GM18507 (cell line): Measurements from ENCODE around the gene RGS3.
"Not testable (repeated sequence)": the region's sequence is repeated elsewhere in the genome, so short reads cannot be mapped to it uniquely, and the experiment has no call there.

Source experiments
- DNase-seq: peaks from one replicate; pipeline ENCODE4 v3.0.0; 2011; ENCODE audit warnings: low read depth; ENCODE audit not compliant: insufficient read length; ENCODE audit errors: extremely low spot score
- FAIRE-seq: peaks from 2 replicates; lab custom pipeline; 2011; peaks lifted over from hg19 to GRCh38; lab: Jason Lieb, UNC

Gene RGS3

GRCh38 chr9:113483676-113484257 lies 20.2 kb downstream of the RGS3 start:
- FAIRE-seq, result no peak
- DNase-seq, result no peak

- no peak for FAIRE-seq
- no peak for DNase-seq
These were observed 20.8 kb downstream of the RGS3 start for GRCh38 chr9:113484258-113484730.

GRCh38 chr9:113485761-113486115 lies 22.2 kb downstream of the RGS3 start:
- FAIRE-seq (no peak), DNase-seq (no peak)

GRCh38 chr9:113486327-113486726 lies 22.8 kb downstream of the RGS3 start:
- DNase-seq (no peak), FAIRE-seq (no peak)

- FAIRE-seq, result no peak
- DNase-seq, result no peak
These were observed 24.5 kb downstream of the RGS3 start for GRCh38 chr9:113488071-113488470.

GRCh38 chr9:113488490-113488889 lies 25.0 kb downstream of the RGS3 start:
- DNase-seq (no peak), FAIRE-seq (no peak)

GRCh38 chr9:113491147-113491546 lies 27.6 kb downstream of the RGS3 start:
- not testable (repeated sequence) for DNase-seq, FAIRE-seq

GRCh38 chr9:113492343-113493202 lies 29.0 kb downstream of the RGS3 start:
- DNase-seq (no peak), FAIRE-seq (no peak)

- no peak for DNase-seq
These were observed 29.6 kb downstream of the RGS3 start for GRCh38 chr9:113493203-113493520.

GRCh38 chr9:113495526-113495925 lies 32.0 kb downstream of the RGS3 start:
- DNase-seq, result no peak
- no peak for FAIRE-seq

More at GRCh38 chr9:113493203-113493520, 29.6 kb downstream of the RGS3 start:
- FAIRE-seq, result no peak

GRCh38 chr9:113497051-113497450 lies 33.5 kb downstream of the RGS3 start:
- no peak for FAIRE-seq
- DNase-seq, result no peak

GRCh38 chr9:113499153-113499875 lies 35.8 kb downstream of the RGS3 start:
- DNase-seq, result no peak
- FAIRE-seq, result no peak

GRCh38 chr9:113499876-113500497 lies 36.5 kb downstream of the RGS3 start:
- FAIRE-seq (no peak), DNase-seq (no peak)

- FAIRE-seq (no peak), DNase-seq (no peak)
These were observed 37.7 kb downstream of the RGS3 start for GRCh38 chr9:113501129-113501686.

GRCh38 chr9:113501852-113502251 lies 38.3 kb downstream of the RGS3 start:
- DNase-seq (no peak), FAIRE-seq (no peak)

GRCh38 chr9:113502427-113503034 lies 39.0 kb downstream of the RGS3 start:
- DNase-seq (no peak), FAIRE-seq (no peak)

- no peak for FAIRE-seq
- no peak for DNase-seq
These were observed 39.6 kb downstream of the RGS3 start for GRCh38 chr9:113503131-113503541.

GRCh38 chr9:113503613-113504211 lies 40.2 kb downstream of the RGS3 start:
- DNase-seq (no peak), FAIRE-seq (no peak)
